ENCODE data around the gene TRAPPC6A. TPM values are rescaled to one million over a fixed set of nuclear protein-coding genes. Genes with fewer than 3 reads are reported as not detected.

TRAPPC6A gene
- total and polyA plus RNA-seq, 9 of the 15 experiments (the other 6 are each of a cell fraction or from before 2014, with no cell fraction given), result 0.82 to 23.6 (median 11.6) TPM

GRCh38 chr19:45153339-45154063 is 24.5 kb downstream of the TRAPPC6A start (continued):
- no peak for TF ChIP-seq LEF1 (IDR thresholded peaks at IDR 0.05)
- TF ChIP-seq TFAM (CRISPR knock-in tag; conservative IDR thresholded peaks at IDR 0.05), result no peak
- TF ChIP-seq ZNF408 (CRISPR knock-in tag; IDR thresholded peaks at IDR 0.05; ENCODE audit: low read depth), result no peak
- TF ChIP-seq CHD1 (IDR thresholded peaks at IDR 0.05; ENCODE audit: low read length), result no peak
- TF ChIP-seq ZBTB40 (IDR thresholded peaks at IDR 0.05), result no peak
- TF ChIP-seq ZBTB40 (CRISPR knock-in tag; IDR thresholded peaks at IDR 0.05), result no peak
- TF ChIP-seq ZNF124 (CRISPR knock-in tag; IDR thresholded peaks at IDR 0.05), result 0 out of 2 replicates have a peak, but pooled peaks have one; percentile 67
- no peak for TF ChIP-seq TSC22D4 (tag; IDR thresholded peaks at IDR 0.05)
- no peak for TF ChIP-seq PML (IDR thresholded peaks at IDR 0.05; ENCODE audit: low read length)
- no peak for TF ChIP-seq RNF219 (CRISPR knock-in tag; IDR thresholded peaks at IDR 0.05)
- TF ChIP-seq ZNF12 (CRISPR knock-in tag; IDR thresholded peaks at IDR 0.05), result no peak
- TF ChIP-seq ZNF134 (CRISPR knock-in tag; conservative IDR thresholded peaks at IDR 0.05), result no peak
- TF ChIP-seq ZZZ3 (IDR thresholded peaks at IDR 0.05), result no peak
- no peak for TF ChIP-seq MED1 (CRISPR knock-in tag; IDR thresholded peaks at IDR 0.05; ENCODE audit: borderline replicate concordance)
- no peak for TF ChIP-seq SIRT6 (IDR thresholded peaks at IDR 0.05; ENCODE audit: low read depth, low read length)
- TF ChIP-seq ZBED1 (IDR thresholded peaks at IDR 0.05), result no peak
- no peak for TF ChIP-seq POLR3G (IDR thresholded peaks at IDR 0.05; ENCODE audit: extremely low read depth, insufficient read length, insufficient replicate concordance)
- peak; percentile 67; the same call in 1 of the 2 replicates for TF ChIP-seq MYC (IDR thresholded peaks at IDR 0.05; ENCODE audit: low read depth, low read length)
- no peak for TF ChIP-seq MYC (CRISPR knock-in tag; IDR thresholded peaks at IDR 0.05; ENCODE audit: borderline replicate concordance, low read depth)
- TF ChIP-seq MAFK (IDR thresholded peaks at IDR 0.05; ENCODE audit: low read length), result no peak

Data from K562 (cell line).